Measurements from ENCODE around the gene HK1. TPM values are rescaled to one million over a fixed set of nuclear protein-coding genes. Genes with fewer than 3 reads are reported as not detected.
"Not testable (repeated sequence)": the region's sequence is repeated elsewhere in the genome, so short reads cannot be mapped to it uniquely, and the experiment has no call there.

Gene HK1
- total and polyA plus RNA-seq, 4 donors: 53.9 to 144 (median 126) TPM

DNA sequence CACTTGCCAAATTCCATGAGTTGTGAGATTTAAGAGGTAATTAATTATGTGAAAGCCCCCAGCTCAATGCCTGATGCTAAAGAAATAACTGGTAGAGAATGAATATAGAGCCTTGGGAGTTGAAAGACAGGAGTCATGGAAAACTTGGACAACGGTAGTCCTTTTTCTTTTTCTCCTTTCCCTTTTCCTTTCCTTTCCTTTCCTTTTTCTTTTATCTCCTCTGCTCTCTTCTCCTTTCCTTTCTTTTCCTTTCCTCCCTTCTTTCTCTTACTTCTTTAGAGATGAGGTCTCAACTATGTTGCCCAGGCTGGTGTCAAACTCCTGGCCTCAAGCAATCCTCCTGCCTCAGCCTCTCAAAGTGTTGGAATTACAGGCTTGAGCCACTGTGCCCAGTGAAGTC, 165.1 kb downstream of the HK1 start:
- peaks cover 7% of the 10 kb centered on the region for H3K4me1 ChIP-seq (ENCODE audit: control insufficient read depth, insufficient read depth, low read length)
- no peaks in the 10 kb centered on the region for H3K36me3 ChIP-seq (ENCODE audit: control insufficient read depth, insufficient read depth, low read length)
- no peaks in the 10 kb centered on the region for H3K9me3 ChIP-seq (ENCODE audit: control insufficient read depth, insufficient read depth, low read length)
- no peaks in the 10 kb centered on the region for H3K27me3 ChIP-seq (ENCODE audit: control insufficient read depth, insufficient read depth, low read length)
- H3K4me3 ChIP-seq (ENCODE audit: low read depth, low read length): no peak overlapping the region
- DNase-seq (ENCODE audit: low read depth in 4 of 6, low spot score in 6 of 6): no peak
- no peak overlapping the region for H3K27ac ChIP-seq (ENCODE audit: low read depth, low read length)
- no CpG with 5 or more reads among the region's 1 CpG for WGBS (ENCODE audit: insufficient coverage)

GRCh38 chr10:69445041-69445440, 166.7 kb downstream of the HK1 start:
- 90% methylated on average over 2 of the region's 4 CpGs for WGBS (ENCODE audit: insufficient coverage)
- Histone ChIP-seq H3K9me3 (ENCODE audit: control insufficient read depth, insufficient read depth, low read length) (no peaks in the 10 kb centered on the region), H3K27me3 (ENCODE audit: control insufficient read depth, insufficient read depth, low read length) (no peaks in the 10 kb centered on the region), H3K4me3 (ENCODE audit: low read depth, low read length) (no peak overlapping the region), H3K36me3 (ENCODE audit: control insufficient read depth, insufficient read depth, low read length) (no peaks in the 10 kb centered on the region), H3K27ac (ENCODE audit: low read depth, low read length) (no peak overlapping the region), H3K4me1 (ENCODE audit: control insufficient read depth, insufficient read depth, low read length) (peaks cover 3% of the 10 kb centered on the region)
- DNase-seq (ENCODE audit: low read depth in 4 of 6, low spot score in 6 of 6): no peak

GRCh38 chr10:69446229-69446628, 167.9 kb downstream of the HK1 start:
- no peak overlapping the region for H3K27ac ChIP-seq (ENCODE audit: low read depth, low read length)
- no peaks in the 10 kb centered on the region for H3K27me3 ChIP-seq (ENCODE audit: control insufficient read depth, insufficient read depth, low read length)
- H3K4me3 ChIP-seq (ENCODE audit: low read depth, low read length): no peak overlapping the region
- peaks cover 13% of the 10 kb centered on the region for H3K4me1 ChIP-seq (ENCODE audit: control insufficient read depth, insufficient read depth, low read length)
- DNase-seq (ENCODE audit: low read depth in 4 of 6, low spot score in 6 of 6): no peak
- H3K9me3 ChIP-seq (ENCODE audit: control insufficient read depth, insufficient read depth, low read length): no peaks in the 10 kb centered on the region
- no peaks in the 10 kb centered on the region for H3K36me3 ChIP-seq (ENCODE audit: control insufficient read depth, insufficient read depth, low read length)

DNA sequence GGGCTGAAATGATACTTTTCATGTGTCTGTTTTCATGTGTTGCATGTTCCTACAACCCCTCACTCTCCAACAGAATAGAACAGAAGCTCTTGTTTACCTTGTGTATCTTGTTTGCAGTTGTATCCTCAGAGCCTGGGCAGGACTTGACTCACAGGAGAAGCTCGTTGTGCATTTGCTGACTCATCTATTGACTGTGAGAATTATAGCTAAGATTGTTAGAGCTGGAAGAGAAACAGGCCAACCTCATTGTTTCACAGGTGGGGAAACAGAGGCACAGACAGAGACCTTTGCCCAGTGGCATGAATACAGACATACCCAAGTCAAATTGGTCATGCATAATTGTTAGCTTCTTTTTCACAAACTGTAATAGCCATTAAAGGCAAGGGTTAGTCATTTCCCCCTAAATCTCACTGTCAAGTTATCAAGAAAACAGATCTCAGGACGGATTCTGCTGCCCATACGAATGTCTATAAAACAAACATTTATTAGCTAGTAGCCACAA, 168.4 kb downstream of the HK1 start:
- H3K36me3 ChIP-seq (ENCODE audit: control insufficient read depth, insufficient read depth, low read length): no peaks in the 10 kb centered on the region
- peaks cover under 1% of the 10 kb centered on the region for H3K27me3 ChIP-seq (ENCODE audit: control insufficient read depth, insufficient read depth, low read length)
- DNase-seq (ENCODE audit: low read depth in 4 of 6, low spot score in 6 of 6): no peak
- 100% methylated on average over 2 of the region's 3 CpGs for WGBS (ENCODE audit: insufficient coverage)
- H3K4me3 ChIP-seq (ENCODE audit: low read depth, low read length): no peak overlapping the region
- H3K9me3 ChIP-seq (ENCODE audit: control insufficient read depth, insufficient read depth, low read length): no peaks in the 10 kb centered on the region
- H3K4me1 ChIP-seq (ENCODE audit: control insufficient read depth, insufficient read depth, low read length): peaks cover 16% of the 10 kb centered on the region
- H3K27ac ChIP-seq (ENCODE audit: low read depth, low read length): no peak overlapping the region

GRCh38 chr10:69449841-69450240, 171.5 kb downstream of the HK1 start:
- peak in 2 of 6 donors; percentile 7 to 35 for DNase-seq (ENCODE audit: low read depth in 4 of 6, low spot score in 6 of 6)
- H3K36me3 ChIP-seq (ENCODE audit: control insufficient read depth, insufficient read depth, low read length): no peaks in the 10 kb centered on the region
- peaks cover 21% of the 10 kb centered on the region for H3K4me1 ChIP-seq (ENCODE audit: control insufficient read depth, insufficient read depth, low read length)
- H3K4me3 ChIP-seq (ENCODE audit: low read depth, low read length): no peak overlapping the region
- no peaks in the 10 kb centered on the region for H3K9me3 ChIP-seq (ENCODE audit: control insufficient read depth, insufficient read depth, low read length)
- H3K27ac ChIP-seq (ENCODE audit: low read depth, low read length): no peak overlapping the region
- peaks cover 4% of the 10 kb centered on the region for H3K27me3 ChIP-seq (ENCODE audit: control insufficient read depth, insufficient read depth, low read length)
- no CpG with 5 or more reads among the region's 1 CpG for WGBS (ENCODE audit: insufficient coverage)

DNA sequence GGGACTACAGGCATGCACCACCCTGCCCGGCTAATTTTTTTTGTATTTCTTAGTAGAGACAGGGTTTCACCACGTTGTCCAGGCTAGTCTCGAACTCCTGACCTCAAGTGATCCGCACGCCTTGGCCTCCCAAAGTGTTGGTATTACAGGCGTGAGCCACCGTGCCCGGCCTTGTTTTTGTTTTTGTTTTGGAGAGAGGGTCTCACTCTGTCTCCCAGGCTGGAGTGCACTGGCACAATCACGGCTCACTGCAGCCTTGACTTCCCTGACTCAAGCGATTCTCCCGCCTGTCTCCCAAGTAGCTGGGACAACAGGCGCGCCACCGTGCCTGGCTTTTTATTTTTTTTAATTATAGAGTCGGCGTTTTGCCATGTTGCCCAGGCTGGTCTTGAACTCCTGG, 172.1 kb downstream of the HK1 start:
- H3K4me3 ChIP-seq (ENCODE audit: low read depth, low read length); H3K9me3 ChIP-seq (ENCODE audit: control insufficient read depth, insufficient read depth, low read length); H3K36me3 ChIP-seq (ENCODE audit: control insufficient read depth, insufficient read depth, low read length); H3K27me3 ChIP-seq (ENCODE audit: control insufficient read depth, insufficient read depth, low read length); H3K27ac ChIP-seq (ENCODE audit: low read depth, low read length); DNase-seq (ENCODE audit: low read depth in 4 of 6, low spot score in 6 of 6): not testable (repeated sequence)
- peaks cover 21% of the 10 kb centered on the region for H3K4me1 ChIP-seq (ENCODE audit: control insufficient read depth, insufficient read depth, low read length)
- 84% methylated on average over 16 of the region's 16 CpGs for WGBS (ENCODE audit: insufficient coverage)

DNA sequence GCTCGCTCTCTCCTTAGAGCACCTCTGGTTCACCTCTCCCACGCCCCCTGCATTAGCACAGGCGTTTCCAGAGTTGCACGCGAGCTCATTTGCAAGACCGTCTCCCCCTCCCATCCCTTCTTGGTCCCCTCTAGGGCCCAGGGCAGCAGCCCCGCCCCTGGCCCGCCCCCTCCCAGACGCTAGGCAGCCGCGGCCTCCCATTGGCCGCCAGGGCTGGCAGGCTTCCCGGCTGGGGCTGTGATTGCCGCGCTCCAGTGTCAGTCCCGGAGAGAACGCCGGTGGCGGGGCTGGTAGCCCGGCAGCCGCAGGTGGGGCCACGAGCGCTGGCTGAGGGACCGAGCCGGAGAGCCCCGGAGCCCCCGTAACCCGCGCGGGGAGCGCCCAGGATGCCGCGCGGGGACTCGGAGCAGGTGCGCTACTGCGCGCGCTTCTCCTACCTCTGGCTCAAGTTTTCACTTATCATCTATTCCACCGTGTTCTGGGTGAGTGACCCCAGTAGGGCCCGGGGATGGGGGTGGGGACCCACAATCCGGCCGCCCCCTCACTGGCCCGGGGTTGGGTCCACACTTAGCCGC, 173.0 kb downstream of the HK1 start, which contains the start of gene TSPAN15:
Gene TSPAN15, plus strand, starts transcription at position 257 of the 575 bp plus-strand sequence. Its CDS starts 130 bp downstream, at position 387.
- Histone ChIP-seq H3K4me3 (ENCODE audit: low read depth, low read length) (peak within 1 kb of the TSS; percentile 78), H3K4me1 (ENCODE audit: control insufficient read depth, insufficient read depth, low read length) (peaks cover 21% of the 10 kb centered on the region), H3K27me3 (ENCODE audit: control insufficient read depth, insufficient read depth, low read length) (peaks cover 4% of the 10 kb centered on the region), H3K27ac (ENCODE audit: low read depth, low read length) (no peak within 1 kb of the TSS), H3K9me3 (ENCODE audit: control insufficient read depth, insufficient read depth, low read length) (no peaks in the 10 kb centered on the region), H3K36me3 (ENCODE audit: control insufficient read depth, insufficient read depth, low read length) (no peaks in the 10 kb centered on the region)
- DNase-seq (ENCODE audit: low read depth in 4 of 6, low spot score in 6 of 6): peak; percentile 70 to 97 (median 83)
- 0% methylated on average over 37 of the region's 45 CpGs for WGBS (ENCODE audit: insufficient coverage)

Other genes starting within 250 kb of the HK1 start
- gene SRGN, start 190.4 kb upstream of the HK1 start, total RNA-seq: 100 to 1,000 TPM in 1 of 2 donors, 10 to 100 TPM in 1; 75.7 to 280 TPM
- gene SRGN, start 190.4 kb upstream of the HK1 start, polyA plus RNA-seq (ENCODE audit: insufficient read length in 2 of 2): 10 to 100 TPM; 21.5 to 27.5 TPM
- 10 to 100 TPM; 32.0 to 70.1 TPM for gene VPS26A, start 154.3 kb upstream of the HK1 start, total RNA-seq
- gene VPS26A, start 154.3 kb upstream of the HK1 start, polyA plus RNA-seq (ENCODE audit: insufficient read length in 2 of 2): 10 to 100 TPM; 46.9 to 53.1 TPM
- gene SUPV3L1, start 98.3 kb upstream of the HK1 start, total RNA-seq: 10 to 100 TPM; 26.5 to 31.0 TPM
- 10 to 100 TPM; 32.7 to 34.8 TPM for gene SUPV3L1, start 98.3 kb upstream of the HK1 start, polyA plus RNA-seq (ENCODE audit: insufficient read length in 2 of 2)
- 1 to 10 TPM in 1 of 2 donors, under 1 TPM in 1; 0.89 to 1.5 TPM for gene HKDC1, start 58.2 kb upstream of the HK1 start, total RNA-seq
- gene HKDC1, start 58.2 kb upstream of the HK1 start, polyA plus RNA-seq (ENCODE audit: insufficient read length in 2 of 2): 1 to 10 TPM; 1.9 to 2.2 TPM
- under 1 TPM; 0.10 to 0.28 TPM for gene TACR2, start 138.4 kb downstream of the HK1 start, total RNA-seq
- gene TACR2, start 138.4 kb downstream of the HK1 start, polyA plus RNA-seq (ENCODE audit: insufficient read length in 2 of 2): 1 to 10 TPM; 1.8 TPM
- gene TSPAN15, start 173.0 kb downstream of the HK1 start, total RNA-seq: 10 to 100 TPM; 23.0 to 27.2 TPM
- gene TSPAN15, start 173.0 kb downstream of the HK1 start, polyA plus RNA-seq (ENCODE audit: insufficient read length in 2 of 2): 10 to 100 TPM; 25.8 to 42.7 TPM